GM10266 (cell line): ENCODE data around the gene DUSP7.
"Not testable (repeated sequence)": the region's sequence is repeated elsewhere in the genome, so short reads cannot be mapped to it uniquely, and the experiment has no call there.

Experiments used
- DNase-seq: peaks from one replicate; pipeline ENCODE4 v3.0.0; 2012; ENCODE audit errors: extremely low spot score
- TF ChIP-seq, protein P1 (sequence below): IDR thresholded peaks from 2 replicates; pipeline ENCODE4 v1.5.1; 2012; ENCODE audit warnings: mild to moderate bottlenecking, low read depth; ENCODE audit not compliant: control insufficient read depth, insufficient read depth; ENCODE audit errors: missing control alignments

Gene DUSP7

DNA sequence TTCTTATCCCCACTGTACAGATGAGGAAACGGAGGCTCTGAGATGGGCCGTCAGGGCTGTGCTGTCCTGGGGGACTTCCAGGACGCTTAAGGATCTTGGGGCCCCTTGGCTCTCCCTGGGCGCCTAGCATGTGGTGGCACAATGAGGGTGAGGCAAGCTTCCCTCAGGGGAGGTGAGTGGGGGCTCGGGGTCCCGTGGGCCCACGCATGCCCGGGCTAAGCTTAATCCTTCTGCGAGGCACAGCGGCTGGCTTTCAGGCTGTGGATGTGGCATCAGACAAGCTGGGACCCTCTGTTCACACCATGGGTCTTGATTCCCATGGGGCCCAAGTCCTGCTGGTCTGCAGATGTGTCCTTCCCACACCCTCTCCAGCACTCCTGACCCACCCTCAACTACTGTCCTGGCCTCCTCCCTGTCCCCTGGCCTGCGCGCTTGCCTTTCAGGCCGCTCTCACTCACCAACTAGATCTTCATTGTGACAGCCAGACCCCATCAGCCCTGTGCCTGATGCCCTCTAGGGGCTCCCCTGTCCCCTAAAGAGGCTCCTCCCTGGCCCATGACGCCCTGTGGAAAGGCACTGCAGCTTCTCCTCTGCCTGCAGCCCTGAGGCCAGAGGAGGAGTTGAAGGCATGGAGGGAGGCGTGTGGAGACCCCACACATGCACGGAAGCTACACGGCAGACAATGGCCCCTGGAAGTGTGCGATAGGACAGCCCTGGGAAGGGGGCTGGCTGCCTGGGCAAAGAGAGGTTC lies 11.3 kb downstream of the DUSP7 start:
- TF ChIP-seq, protein P1, sequence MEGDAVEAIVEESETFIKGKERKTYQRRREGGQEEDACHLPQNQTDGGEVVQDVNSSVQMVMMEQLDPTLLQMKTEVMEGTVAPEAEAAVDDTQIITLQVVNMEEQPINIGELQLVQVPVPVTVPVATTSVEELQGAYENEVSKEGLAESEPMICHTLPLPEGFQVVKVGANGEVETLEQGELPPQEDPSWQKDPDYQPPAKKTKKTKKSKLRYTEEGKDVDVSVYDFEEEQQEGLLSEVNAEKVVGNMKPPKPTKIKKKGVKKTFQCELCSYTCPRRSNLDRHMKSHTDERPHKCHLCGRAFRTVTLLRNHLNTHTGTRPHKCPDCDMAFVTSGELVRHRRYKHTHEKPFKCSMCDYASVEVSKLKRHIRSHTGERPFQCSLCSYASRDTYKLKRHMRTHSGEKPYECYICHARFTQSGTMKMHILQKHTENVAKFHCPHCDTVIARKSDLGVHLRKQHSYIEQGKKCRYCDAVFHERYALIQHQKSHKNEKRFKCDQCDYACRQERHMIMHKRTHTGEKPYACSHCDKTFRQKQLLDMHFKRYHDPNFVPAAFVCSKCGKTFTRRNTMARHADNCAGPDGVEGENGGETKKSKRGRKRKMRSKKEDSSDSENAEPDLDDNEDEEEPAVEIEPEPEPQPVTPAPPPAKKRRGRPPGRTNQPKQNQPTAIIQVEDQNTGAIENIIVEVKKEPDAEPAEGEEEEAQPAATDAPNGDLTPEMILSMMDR = no peak
- DNase-seq = no peak

DNA sequence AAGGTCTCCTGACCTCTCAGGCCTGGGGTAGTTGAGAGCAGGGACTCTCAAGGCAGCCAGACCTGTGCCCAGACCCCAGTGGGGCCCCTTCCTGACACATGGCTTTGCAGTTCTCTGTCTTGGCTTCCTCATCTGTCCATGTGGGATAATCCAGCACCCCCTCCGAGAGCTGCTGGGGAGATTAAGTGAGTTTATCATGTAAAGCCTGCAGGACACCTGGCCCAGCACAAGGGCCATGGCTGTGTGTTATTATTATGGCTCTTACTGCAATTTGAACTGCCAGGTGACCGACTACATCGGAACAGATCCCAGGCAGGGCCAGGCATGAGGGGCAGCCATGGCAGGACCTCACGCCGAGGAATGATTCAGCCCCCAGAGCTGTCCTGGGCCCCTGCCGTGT lies 12.6 kb downstream of the DUSP7 start:
- TF ChIP-seq, protein P1 = no peak
- DNase-seq = no peak

DNA sequence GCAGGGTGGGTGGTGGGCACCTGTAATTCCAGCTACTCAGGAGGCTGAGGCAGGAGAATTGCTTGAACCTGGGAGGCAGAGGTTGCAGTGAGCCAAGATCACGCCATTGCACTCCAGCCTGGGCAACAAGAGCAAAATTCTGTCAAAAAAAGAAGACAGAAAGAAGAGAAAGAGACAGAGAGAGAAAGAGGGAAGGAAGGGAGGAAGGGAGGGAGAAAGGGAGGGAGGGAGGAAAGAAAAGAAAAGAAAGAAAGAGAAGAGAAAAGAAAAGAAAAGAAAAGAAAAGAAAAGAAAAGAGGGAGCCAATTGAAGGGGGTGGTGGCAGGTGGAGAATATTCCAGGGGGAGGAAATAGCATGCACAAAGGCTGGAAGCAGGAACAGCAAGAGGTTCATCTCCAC lies 13.3 kb downstream of the DUSP7 start:
- DNase-seq = not testable (repeated sequence)

DNA sequence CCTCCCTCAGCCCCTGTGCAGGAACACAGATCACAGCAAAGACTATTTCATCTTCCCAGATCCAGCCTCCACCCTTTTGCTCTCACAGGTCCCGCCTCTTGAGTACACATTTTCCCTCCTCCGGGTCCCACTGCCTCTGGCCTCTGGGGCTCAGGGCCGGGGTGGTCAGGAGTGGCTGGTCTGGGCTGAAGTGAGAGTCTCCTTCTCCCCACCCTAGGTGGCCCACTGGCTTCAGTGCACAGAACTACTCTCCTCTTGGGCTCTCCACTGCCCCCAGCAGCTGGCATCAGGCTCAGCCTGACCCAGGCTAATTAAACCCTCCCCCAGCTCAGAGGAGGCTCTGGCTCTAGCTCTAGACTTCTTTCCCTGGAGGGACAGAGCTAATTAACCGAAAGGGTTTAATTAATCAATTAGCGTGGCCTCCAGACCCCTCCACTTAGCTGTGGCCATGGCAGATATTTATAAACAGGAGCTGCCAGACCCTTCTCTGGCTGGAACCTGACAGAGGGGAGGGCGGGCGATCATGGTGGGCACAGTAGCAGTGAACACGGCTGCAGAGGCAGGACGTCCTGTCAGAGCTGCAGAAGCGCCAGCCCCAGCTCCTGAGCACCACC lies 15.1 kb downstream of the DUSP7 start:
- TF ChIP-seq, protein P1 = peak; percentile 18
- DNase-seq = no peak

DNA sequence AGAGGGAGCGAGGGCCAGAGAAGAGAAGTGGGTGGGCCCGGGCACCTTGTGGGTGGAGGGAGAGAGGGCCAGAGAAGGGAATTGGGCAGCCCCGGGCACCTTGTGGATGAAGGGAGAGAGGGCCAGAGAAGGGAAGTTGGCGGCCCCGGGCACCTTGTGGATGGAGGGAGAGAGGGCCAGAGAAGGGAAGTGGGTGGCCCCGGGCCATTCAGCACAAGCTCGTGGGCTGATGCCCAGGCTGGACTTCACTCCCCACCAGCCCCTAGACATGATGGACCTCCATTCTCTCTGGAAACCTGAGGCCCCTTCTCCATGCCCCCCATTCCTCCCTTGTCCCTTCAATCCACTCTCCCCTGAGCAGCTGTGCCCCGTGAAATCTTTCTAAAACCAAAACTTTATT lies 15.8 kb downstream of the DUSP7 start:
- TF ChIP-seq, protein P1 = no peak
- no peak for DNase-seq

DNA sequence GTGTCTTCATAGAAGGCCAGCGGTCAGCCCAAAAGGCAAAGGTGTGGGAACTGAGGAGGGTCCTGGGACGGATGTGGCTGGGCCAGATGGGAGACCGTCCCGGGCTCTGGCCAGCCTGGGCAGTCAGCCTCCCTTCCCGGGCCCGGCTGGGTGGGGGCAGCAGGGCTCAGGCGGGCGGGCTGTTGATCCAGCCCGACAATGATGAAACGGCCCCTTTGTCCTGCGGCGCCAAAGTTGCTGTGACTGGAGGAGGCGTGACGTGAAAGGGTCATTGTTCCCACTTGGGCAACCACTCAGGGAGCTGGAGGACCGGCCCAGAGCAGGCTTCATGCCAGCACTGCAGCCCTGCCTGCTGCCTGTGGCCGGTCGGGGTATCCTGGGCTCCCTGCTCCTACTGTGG lies 16.5 kb downstream of the DUSP7 start:
- DNase-seq = no peak
- TF ChIP-seq, protein P1 = no peak

DNA sequence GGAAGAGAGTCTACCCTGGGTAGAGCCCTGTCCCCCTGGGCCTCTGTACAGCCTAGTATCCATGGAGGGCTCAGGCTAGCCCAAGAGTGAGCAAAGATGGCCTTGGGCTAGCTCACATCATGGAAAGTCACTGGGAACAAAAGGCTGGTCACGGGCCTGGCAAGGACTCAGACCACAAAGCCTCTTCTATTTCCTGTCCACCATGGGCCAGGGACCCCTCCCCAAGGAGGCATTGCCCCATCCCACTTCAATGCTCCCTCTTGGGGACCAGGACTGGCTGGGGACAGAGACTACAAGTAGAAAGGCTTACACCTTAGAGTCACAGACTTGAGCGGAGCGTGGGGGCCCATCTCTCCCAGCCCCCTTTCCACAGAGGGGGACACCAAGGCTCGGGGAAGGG lies 16.9 kb downstream of the DUSP7 start:
- TF ChIP-seq, protein P1 = no peak
- no peak for DNase-seq
